Ishikawa (cell line): Measurements from ENCODE around the gene NDUFV2.

Experiments used
- CEBPB ChIP-seq: IDR thresholded peaks from 2 replicates; pipeline ENCODE4 v1.6.1; 2012
- CREB1 ChIP-seq: IDR thresholded peaks from 2 replicates; pipeline ENCODE4 v1.6.1; 2012; ENCODE audit warnings: low read depth
- EGR1 ChIP-seq: IDR thresholded peaks from 2 replicates; pipeline ENCODE4 v1.6.1; 2012
- EP300 ChIP-seq: IDR thresholded peaks from 2 replicates; pipeline ENCODE4 v1.6.1; 2012; ENCODE audit warnings: borderline replicate concordance
- FOXM1 ChIP-seq: IDR thresholded peaks from 2 replicates; pipeline ENCODE4 v1.6.1; 2012; ENCODE audit warnings: low read depth, borderline replicate concordance
- NFIC ChIP-seq: IDR thresholded peaks from 2 replicates; pipeline ENCODE4 v1.6.1; 2012
- RAD21 ChIP-seq: IDR thresholded peaks from 2 replicates; pipeline ENCODE4 v1.6.1; 2012; ENCODE audit warnings: low read depth
- REST ChIP-seq: IDR thresholded peaks from 2 replicates; pipeline ENCODE4 v1.6.1; 2012; ENCODE audit warnings: low read depth, mild to moderate bottlenecking
- TAF1 ChIP-seq: IDR thresholded peaks from 2 replicates; pipeline ENCODE4 v1.6.1; 2012; ENCODE audit warnings: low read depth, mild to moderate bottlenecking
- TCF12 ChIP-seq: IDR thresholded peaks from 2 replicates; pipeline ENCODE4 v1.6.1; 2012; ENCODE audit warnings: low read depth
- TEAD4 ChIP-seq: IDR thresholded peaks from 2 replicates; pipeline ENCODE4 v1.6.1; 2012
- YY1 ChIP-seq: IDR thresholded peaks from 2 replicates; pipeline ENCODE4 v1.6.1; 2012; ENCODE audit warnings: low read depth
- ZBTB7A ChIP-seq: IDR thresholded peaks from 2 replicates; pipeline ENCODE4 v1.6.1; 2012; ENCODE audit warnings: low read depth
- TF ChIP-seq, protein P1 (sequence below): IDR thresholded peaks from 2 replicates; pipeline ENCODE4 v1.6.1; 2012
- TF ChIP-seq, protein P2 (sequence below): IDR thresholded peaks from 2 replicates; pipeline ENCODE4 v1.6.1; 2012

NDUFV2 gene

DNA sequence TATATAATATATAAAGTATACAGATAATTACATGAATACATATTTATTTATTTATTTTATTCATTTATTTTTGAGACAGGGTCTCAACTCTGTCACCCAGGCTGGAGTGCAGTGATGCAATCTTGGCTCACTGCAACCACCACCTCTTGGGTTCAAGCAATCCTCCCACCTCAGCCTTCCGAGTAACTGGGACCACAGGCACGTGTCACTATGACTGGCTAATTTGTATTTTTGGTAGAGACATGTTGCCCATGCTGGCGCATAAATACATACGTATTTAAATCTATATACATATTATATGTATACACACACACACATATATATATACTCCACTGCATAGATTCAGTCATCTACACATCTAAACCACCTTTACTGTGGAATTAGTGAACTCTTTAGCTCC is 20.6 kb upstream of the NDUFV2 start:
- TF ChIP-seq CEBPB (no peak), ZBTB7A (no peak), CREB1 (no peak), YY1 (no peak), RAD21 (no peak), EGR1 (no peak), TEAD4 (no peak), FOXM1 (no peak), TCF12 (no peak), NFIC (no peak), EP300 (no peak)
- TF ChIP-seq, protein P1, sequence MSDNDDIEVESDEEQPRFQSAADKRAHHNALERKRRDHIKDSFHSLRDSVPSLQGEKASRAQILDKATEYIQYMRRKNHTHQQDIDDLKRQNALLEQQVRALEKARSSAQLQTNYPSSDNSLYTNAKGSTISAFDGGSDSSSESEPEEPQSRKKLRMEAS = no peak
- TF ChIP-seq, protein P2, sequence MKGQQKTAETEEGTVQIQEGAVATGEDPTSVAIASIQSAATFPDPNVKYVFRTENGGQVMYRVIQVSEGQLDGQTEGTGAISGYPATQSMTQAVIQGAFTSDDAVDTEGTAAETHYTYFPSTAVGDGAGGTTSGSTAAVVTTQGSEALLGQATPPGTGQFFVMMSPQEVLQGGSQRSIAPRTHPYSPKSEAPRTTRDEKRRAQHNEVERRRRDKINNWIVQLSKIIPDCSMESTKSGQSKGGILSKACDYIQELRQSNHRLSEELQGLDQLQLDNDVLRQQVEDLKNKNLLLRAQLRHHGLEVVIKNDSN = no peak

GRCh38 chr18:9082711-9083510 is 19.6 kb upstream of the NDUFV2 start:
- TF ChIP-seq EP300 (no peak), CREB1 (no peak), REST (no peak), TAF1 (no peak), NFIC (no peak), EGR1 (no peak), TCF12 (no peak), FOXM1 (no peak), YY1 (no peak), TEAD4 (no peak), CEBPB (no peak), RAD21 (no peak), ZBTB7A (no peak)
- TF ChIP-seq, protein P2 = no peak
- TF ChIP-seq, protein P1 = no peak

DNA sequence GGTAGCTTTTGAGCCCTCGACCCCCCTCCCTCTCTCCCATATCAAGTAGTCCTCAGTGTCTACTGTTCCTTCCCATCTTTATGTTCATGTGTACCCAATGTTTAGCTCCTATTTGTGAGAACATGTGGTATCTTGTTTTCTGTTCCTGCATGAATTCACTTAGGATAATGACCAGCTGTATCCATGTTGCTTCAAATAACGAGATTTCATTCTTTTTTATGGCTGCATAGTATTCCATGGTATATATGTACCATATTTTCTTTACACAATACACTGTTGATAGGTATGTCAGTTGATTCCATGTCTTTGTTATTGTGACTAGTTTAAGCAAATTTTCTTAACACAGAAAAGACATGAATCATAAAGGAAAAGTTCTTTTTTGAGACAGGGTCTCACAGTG is 16.5 kb upstream of the NDUFV2 start:
- TF ChIP-seq TAF1 = no peak
- TF ChIP-seq, protein P1 = no peak
- TF ChIP-seq CEBPB = no peak
- TF ChIP-seq YY1 = no peak
- TF ChIP-seq NFIC = no peak
- no peak for TF ChIP-seq ZBTB7A
- TF ChIP-seq RAD21 = no peak
- TF ChIP-seq REST = no peak
- TF ChIP-seq EGR1 = no peak
- TF ChIP-seq TCF12 = no peak

DNA sequence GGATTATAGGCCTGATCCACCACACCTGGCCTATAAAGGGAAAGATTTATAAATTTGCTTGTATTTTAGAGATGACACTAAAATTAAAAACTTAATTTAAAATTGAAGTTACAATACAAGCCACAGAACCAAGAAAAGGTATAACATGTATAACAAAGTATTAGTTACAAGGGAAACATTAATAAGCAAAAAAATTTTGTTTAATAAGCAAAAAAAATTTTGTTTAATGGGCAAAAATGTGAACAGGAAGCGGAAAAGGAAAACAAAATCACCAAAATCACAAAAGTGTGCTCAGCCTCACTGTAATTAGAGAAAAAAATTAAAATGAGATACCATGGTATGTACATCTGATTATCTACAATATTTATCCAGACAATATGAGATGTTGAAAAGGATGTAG is 15.9 kb upstream of the NDUFV2 start:
- TF ChIP-seq, protein P2 = no peak
- no peak for TF ChIP-seq FOXM1
- no peak for TF ChIP-seq YY1
- TF ChIP-seq ZBTB7A = no peak
- no peak for TF ChIP-seq REST
- TF ChIP-seq TAF1 = no peak
- TF ChIP-seq, protein P1 = no peak
- no peak for TF ChIP-seq NFIC
- no peak for TF ChIP-seq CEBPB
- TF ChIP-seq EGR1 = no peak
- no peak for TF ChIP-seq EP300
- no peak for TF ChIP-seq RAD21
